HG02943 (cell line): ENCODE results near the gene SPEN.
"Not testable (repeated sequence)": the region's sequence is repeated elsewhere in the genome, so short reads cannot be mapped to it uniquely, and the experiment has no call there.

ENCODE experiments used
- ATAC-seq: cut with Tn5 transposase; IDR thresholded peaks from one replicate; pipeline ENCODE4 v1.9.1; 2021; ENCODE audit warnings: mild to moderate bottlenecking, low read depth, moderate library complexity; ENCODE audit not compliant: unreplicated experiment

The SPEN gene, protein sequence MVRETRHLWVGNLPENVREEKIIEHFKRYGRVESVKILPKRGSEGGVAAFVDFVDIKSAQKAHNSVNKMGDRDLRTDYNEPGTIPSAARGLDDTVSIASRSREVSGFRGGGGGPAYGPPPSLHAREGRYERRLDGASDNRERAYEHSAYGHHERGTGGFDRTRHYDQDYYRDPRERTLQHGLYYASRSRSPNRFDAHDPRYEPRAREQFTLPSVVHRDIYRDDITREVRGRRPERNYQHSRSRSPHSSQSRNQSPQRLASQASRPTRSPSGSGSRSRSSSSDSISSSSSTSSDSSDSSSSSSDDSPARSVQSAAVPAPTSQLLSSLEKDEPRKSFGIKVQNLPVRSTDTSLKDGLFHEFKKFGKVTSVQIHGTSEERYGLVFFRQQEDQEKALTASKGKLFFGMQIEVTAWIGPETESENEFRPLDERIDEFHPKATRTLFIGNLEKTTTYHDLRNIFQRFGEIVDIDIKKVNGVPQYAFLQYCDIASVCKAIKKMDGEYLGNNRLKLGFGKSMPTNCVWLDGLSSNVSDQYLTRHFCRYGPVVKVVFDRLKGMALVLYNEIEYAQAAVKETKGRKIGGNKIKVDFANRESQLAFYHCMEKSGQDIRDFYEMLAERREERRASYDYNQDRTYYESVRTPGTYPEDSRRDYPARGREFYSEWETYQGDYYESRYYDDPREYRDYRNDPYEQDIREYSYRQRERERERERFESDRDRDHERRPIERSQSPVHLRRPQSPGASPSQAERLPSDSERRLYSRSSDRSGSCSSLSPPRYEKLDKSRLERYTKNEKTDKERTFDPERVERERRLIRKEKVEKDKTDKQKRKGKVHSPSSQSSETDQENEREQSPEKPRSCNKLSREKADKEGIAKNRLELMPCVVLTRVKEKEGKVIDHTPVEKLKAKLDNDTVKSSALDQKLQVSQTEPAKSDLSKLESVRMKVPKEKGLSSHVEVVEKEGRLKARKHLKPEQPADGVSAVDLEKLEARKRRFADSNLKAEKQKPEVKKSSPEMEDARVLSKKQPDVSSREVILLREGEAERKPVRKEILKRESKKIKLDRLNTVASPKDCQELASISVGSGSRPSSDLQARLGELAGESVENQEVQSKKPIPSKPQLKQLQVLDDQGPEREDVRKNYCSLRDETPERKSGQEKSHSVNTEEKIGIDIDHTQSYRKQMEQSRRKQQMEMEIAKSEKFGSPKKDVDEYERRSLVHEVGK (N-terminal part only)

DNA sequence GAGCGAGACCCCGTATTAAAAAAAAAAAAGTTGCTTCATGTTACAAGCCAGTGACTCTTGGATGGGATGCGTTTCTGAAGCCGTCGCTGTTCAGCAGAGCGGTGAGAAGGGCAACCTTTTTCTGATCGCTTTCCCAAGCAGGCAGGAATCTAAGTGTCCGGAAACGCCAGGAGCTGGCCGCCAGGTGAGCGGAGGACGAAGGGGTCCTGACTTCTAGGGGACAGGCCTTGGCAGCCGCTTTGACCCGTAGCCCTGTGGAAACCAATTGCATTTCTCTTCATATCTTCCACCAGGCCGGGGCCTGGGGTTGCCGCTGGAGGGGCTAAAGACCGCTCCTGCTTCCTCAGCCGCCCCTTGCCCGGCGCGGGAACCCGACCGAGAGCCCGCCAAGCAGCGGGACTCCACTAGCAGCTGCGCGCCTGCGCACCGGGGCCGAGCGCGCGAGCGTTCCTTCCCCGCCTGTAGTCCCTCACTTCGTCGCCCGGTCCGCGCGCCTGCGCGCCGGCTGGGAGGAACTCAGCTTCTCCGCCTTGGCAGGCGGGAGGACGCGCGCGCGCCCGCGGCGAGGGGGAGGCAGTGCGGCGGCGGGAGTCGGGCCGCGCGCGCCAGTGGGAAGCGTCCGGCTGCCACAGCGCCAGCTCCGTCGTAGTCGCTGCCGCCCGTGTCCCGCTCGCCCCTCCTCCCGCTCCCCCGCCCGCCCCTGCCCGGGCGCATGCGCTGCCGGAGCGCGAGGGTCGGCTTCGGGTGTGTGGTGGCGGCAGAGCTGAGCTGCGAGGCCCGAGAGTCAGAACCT lies at the start of gene SPEN:
Gene SPEN, plus strand, starts transcription at position 608 of the 793 bp plus-strand sequence. CDS start 361 bp downstream, outside the sequence.
- peak; percentile 55 for ATAC-seq

DNA sequence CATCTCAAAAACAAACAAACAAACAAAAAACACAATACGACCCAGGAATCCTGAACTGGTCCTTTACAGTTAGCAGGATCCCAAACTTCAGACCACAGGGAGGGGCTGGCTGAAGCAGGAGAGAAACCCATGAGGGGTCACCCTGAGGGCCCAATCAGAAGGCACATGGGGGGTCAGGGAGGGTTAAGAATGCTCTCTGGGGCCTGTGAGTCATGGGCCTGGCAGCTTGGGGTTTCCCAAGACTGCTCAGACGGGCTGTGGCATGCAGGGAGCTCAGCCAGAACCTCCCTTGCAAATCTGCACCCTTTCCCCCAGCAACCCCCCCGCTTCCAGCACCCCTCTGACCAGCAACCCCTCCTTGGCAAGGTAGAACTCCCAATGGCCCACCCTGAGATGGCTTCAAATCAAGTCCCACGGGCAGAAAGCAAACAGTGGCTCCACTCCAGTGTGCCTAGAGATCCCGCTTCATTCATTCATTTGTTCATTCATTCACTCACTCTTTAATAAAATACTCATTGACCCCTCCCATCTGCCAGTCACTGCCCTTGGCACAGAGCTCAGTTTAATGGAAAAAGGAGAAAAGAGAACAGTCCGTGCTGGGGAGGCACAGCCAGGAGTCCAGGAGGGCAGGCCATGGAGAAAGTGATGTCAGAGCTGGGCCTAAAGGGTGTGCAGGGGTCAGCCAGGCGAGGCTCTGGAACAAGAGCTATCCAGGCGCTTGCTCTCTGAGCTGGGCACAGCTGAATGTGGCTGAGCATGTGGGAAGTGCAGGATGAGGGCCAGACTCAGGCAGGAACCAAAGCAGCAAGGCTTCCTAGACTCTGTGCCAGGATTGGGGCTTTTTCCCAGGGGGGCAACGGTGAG lies 48.3 kb upstream of the SPEN start:
- ATAC-seq = no peak

DNA sequence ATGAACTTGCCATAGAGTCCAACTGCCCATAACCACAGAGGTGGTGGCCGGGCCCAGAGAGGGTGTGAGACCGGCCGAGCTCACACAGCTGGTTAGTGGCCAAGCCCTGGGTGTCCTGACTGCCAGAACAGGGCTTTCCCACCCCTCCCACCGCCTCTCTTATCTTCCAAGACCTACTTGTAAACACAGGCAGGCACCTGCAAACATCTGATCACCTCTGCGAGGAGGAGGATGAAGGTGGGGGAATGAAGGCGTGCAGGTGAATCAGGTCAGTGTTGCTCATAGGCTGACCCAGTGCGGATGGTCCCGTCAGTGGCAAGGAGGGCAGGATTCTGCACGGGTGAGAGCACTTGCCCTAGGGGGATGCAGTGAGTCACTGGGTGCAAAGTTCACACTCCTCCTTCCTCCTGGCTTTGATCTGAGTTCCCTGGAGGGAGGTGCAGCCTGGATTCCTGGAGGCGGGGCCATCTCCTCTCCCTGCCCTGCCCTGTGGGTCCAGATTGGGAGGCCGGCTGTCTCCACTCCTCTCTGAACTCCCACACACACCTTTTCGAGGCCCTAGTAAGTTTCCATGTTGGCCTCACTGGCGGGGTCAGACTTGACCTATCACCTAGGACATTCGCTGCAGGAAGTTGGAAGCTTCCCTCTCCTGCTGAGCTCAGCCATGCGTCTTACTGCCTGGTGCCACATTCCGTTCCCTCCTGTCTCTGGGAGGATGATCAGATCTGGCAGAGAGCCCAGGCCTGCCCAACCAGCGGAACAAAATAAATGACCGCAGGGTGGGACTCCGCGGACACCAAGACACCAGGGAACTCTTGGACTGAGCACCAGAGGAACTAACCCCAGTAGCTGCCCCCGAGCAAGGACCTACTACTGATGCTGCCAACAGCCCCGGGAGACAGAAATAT lies 47.3 kb upstream of the SPEN start:
- ATAC-seq = no peak

DNA sequence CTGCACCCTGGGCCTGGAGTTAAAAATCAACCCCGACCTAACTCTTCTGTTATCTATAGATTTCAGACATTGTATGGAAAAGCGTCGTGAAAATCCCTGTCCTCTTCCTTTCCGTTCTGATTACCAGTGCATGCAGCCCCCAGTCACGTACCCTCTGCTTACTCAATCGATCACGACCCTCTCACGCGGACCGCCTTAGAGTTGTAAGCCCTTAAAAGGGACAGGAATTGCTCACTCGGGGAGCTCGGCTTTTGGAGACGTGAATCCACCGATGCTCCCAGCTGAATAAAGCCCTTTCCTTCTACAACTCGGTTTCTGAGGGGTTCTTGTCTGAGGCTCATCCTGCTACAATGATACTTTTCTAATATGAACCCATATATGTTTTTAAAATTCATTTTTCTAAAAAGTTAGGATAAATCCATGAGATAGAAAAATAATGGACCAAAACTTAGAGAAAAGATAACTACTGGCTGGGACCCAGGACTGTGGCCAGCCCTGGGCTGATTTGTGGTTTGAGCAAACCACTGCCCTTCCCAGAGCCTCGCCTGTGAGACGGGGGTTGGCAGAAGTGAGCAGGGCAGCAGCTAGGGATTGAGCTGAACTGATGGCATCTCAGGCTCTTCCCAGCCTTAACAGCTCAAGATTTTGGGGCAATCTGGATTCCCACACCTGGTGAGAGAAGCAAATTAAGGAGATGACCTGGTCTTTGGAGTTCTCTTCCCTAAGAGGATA lies 45.1 kb upstream of the SPEN start:
- no peak for ATAC-seq

DNA sequence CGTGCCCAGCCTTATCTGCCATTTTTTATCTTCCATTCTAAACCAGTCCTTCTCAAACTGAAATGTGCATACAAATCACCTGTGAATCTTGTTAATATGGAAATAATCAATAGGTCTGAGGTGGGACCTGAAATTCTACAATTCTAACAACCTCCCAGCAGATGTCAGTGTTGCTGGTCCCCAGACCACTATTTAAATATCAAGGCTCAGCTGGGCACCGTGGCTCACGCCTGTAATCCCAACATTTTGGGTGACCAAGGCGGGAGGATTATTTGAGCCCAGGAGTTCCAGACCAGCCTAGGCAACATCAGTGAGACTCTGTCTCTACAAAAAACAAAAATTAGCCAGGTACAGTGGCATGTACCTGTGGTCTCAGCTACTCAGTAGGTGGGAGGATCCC lies 44.1 kb upstream of the SPEN start:
- no peak for ATAC-seq

DNA sequence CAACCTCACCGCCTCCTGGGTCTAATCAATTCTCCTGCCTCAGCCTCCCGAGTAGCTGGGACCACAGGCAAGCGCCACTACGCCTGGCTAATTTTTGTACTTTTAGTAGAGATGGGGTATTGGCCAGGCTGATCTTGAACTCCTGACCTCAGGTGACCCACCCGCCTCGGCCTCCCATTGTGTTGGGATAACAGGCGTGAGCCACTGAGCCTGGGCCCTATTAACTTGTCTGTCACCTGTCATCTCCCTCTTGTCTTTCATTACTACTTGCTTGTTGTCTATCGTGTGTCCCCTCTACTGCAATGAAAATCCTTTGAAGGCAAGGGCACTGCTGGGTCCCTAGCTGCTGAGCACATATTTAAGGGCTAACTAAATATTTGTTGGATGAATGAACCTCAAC lies 43.4 kb upstream of the SPEN start:
- ATAC-seq = no peak

DNA sequence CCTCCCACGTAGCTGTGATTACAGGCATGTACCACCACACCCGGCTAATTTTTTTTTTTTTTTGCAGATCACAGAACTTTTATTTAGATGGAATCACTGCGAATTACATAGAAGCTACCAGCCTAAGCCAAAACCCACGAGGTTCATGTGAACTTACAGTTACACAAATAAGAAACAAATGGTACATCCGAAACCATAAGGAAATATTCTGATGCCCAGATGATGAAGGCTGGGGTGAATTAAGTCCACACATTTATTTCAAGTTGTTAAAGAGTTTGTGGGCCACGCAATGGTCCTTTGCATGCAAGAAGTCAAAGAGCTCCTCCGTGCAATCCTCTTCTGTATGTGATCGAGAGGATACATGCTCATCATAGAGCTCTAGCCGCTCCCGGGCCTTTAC lies 40.4 kb upstream of the SPEN start:
- no peak for ATAC-seq

DNA sequence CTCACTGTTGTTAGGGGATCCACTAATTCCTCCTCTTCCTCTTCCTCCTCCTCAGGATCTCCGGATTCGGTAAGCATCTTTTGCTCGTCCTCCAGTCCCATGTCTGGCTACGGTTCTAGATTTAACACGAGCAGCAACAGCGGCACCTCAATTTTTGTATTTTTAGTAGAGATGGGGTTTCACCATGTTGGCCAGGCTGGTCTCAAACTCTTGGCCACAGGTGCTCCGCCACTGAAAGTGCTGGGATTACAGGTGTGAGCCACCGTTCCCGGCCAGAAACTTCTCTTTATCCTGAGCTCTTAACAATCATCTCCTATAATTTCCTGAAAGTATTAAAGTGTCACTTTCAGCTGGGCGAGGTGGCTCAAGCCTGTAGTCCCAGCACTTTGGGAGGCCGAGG lies 40.0 kb upstream of the SPEN start, which contains the start of gene UQCRHL:
Gene UQCRHL, minus strand, starts transcription at position 101 of the 400 bp plus-strand sequence. Its CDS starts 0 bp downstream, at position 101.
- not testable (repeated sequence) for ATAC-seq

DNA sequence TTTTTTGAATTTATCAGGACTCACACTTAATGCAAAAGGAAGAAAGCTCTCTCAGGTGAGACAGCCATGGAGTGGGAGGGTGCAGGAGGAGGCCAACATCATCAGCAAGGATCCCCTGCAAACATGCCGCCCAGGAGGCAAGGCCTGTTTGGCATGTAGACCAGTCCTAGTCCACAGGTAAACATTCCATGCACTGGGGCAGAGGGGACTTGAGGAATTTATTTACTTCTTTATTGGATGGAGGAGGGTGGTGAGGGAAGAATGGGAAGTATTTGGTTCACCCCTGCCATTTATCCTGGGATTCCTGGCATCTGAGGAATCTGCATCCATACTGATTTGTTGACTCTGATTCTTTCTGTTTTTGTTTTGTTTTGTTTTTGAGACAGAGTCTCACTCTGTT lies 38.6 kb upstream of the SPEN start:
- no peak for ATAC-seq

DNA sequence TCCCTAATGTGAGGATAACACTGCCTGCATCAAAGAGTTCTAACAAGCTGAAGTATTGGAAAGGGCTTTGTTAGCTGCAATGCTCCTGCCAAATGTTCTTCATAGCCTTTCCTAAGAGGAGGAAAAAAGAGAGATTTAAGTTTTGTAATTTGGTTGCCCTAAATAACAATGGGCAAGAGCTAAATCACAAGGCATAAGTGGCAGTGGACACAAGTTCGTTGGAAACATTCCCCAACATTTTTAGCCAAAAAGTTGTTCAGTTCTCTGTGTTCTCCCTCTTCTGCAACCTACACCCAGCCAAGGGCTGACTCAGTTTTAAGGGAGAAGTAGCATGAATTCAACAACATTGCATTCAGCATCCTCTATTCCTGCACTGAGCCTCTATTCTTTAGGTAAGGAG lies 37.4 kb upstream of the SPEN start:
- ATAC-seq = no peak

DNA sequence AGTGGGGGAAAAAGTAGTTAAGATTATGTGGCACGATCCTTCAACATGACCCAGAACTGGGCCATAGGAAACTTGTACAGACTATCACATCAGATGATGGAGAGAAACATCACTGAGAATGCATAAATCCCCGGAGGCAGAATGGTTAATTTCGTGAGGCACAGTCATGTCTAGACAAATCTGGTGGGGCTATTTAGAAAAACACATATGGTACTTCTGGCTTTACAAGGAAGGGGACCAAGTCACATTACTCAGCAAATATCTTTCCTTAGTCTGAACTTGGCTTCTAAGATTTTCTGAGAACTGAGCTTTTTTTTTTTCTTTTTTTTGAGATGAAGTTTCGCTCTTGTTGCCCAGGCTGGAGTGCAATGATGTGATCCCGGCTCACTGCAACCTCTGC lies 30.8 kb upstream of the SPEN start:
- no peak for ATAC-seq

DNA sequence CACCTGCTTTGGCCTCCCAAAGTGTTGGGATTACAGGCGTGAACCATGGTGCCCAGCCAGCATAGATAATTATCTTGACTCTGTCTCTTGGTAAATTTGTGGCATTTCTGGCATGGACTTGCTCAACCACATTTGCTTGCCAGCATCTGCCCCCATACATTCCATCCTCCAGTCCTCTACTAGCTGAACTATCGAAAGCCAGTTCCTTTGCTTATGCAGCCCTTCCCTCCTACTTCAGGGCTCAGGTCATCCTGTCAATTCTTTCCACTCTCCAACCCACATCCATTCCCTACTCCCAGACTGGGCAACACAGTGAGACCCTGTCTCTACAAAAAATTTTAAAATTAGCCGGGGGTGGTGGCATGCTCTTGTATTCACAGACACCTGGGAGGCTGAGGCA lies 27.0 kb upstream of the SPEN start:
- ATAC-seq = no peak

DNA sequence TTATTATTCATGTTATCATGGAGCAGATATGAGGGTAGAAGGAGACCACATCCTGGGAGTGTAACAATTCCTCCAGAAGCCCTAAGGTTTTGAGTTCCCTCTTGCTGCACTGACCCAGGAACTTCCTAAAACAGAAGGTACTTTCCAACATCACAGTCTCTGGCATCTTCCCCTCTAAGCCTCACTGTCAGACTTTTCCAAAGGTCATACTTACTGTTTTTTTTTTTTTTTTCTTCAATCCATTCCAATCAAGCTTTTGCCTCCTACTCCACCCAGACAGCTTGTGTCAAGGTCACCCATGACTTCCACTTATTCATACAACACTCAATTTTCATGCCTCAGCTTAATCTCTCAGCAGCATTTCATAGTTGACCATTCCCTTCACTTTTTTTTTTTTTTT lies 21.7 kb upstream of the SPEN start:
- no peak for ATAC-seq

DNA sequence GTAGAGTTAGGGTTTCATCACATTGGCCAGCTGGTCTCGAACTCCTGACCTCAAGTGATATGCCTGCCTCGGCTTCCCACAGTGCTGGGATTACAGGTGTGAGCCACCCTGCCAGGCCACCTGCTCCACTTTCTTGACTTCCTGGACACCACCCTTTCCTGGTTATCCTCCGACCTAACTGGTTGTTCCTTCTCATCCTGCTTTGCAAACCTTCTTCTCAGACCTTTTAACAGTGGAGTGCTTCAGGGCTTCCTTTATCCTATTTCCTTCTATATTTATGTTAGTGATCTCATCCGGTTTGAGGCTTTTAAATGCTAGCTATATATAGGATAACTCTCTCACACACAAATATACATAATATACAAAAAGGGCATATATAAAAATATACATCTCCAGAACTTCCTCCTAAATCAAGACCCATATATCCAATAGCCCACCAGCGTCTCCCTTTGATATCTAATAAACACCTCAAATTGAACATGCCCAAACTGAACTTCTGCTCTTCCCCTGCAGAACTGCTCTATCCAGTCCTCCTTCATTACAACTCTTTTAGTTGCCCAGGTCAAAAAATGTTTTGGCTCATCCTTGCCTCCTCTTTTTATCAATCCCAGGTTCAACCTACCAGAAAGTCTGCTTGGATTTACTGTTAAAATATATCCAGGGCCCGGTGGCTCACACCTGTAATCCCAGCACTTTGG lies 20.5 kb upstream of the SPEN start:
- no peak for ATAC-seq

DNA sequence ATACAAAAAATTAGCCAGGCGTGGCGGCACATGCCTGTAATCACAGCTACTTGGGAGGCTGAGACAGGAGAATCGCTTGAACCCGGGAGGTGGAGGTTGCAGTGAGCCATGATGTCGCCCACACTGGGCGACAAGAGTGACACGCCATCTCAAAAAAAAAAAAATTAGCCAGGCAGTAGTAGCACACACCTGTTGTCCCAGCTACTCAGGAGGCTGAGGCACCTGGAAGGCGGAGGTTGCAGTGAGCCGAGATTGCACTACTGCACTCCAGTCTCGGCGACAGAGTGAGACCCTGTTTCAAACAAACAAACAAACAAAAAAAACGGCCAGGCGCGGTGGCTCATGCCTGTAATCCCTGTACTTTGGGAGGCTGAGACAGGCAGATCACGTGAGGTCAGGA lies 19.9 kb upstream of the SPEN start:
- ATAC-seq = not testable (repeated sequence)

DNA sequence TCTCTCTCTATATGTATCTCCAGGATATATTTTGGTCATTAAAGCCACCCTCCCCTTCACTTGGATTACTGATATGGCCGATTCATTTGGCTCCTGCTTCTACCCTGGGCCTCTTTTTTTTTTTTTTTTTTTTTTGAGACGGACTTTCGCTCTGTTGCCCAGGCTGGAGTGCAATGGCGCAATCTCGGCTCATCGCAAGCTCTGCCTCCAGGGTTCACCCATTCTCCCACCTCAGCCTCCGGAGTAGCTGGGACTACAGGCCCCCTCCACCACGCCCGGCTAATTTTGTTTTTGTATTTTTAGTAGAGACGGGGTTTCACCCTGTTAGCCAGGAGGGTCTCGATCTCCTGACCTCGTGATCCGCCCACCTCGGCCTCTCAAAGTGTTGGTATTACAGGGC lies 18.6 kb upstream of the SPEN start:
- not testable (repeated sequence) for ATAC-seq

DNA sequence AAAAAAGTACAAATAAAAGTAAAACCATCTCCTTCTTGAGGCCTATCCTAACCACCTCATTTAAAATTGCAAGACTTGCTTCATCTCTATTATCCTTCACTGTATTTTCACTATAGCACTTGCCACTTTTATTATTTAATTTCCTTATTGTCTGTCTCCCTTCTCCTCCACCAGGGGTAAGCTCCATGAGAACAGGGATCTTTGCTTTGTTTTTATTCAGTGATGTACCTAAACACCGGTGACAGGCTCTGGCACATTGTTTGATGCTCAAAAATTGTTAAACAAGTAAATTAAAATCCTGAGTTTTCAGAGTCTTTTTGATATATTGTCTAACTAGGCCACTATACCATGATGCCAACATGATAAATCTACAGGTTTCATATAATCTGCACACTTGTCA lies 17.2 kb upstream of the SPEN start:
- no peak for ATAC-seq
